H7 (cell line): ENCODE data around the gene LTF. TPM values are rescaled to one million over a fixed set of nuclear protein-coding genes. Genes with fewer than 3 reads are reported as not detected.
"Not testable (repeated sequence)": the region's sequence is repeated elsewhere in the genome, so short reads cannot be mapped to it uniquely, and the experiment has no call there.

Source experiments
- DNase-seq: peaks from one replicate; pipeline ENCODE4 v3.0.0; 2012
- H3K27me3 ChIP-seq: 2 replicates; pipeline ENCODE4 v1.6.0; 2011; ENCODE audit warnings: mild to moderate bottlenecking, low read length; ENCODE audit not compliant: control insufficient read depth, insufficient read depth
- H3K36me3 ChIP-seq: replicated peaks from 2 replicates; pipeline ENCODE4 v1.5.1; 2011; ENCODE audit warnings: low read length; ENCODE audit not compliant: control insufficient read depth, insufficient read depth
- H3K4me3 ChIP-seq: 2 replicates; pipeline ENCODE4 v1.5.1; 2011; ENCODE audit warnings: low read depth, mild to moderate bottlenecking, control low read depth, low read length, moderate library complexity; ENCODE audit not compliant: insufficient read depth
- total RNA-seq: library from RNA; depleted of rRNA; stranded (reverse); fragments of >200 nt; shearing (Covaris generic); gene quantifications from 2 replicates; pipeline ENCODE4 v1.2.3, GENCODE V29; 2014; rRNA removed

The LTF gene
- total RNA-seq, 1 experiment from 2014 or later = not detected

- Histone ChIP-seq H3K4me3 (no peak overlapping the region), H3K36me3 (no peaks in the 10 kb centered on the region), H3K27me3 (no peaks in the 10 kb centered on the region)
- DNase-seq = no peak
Observed at GRCh38 chr3:46397111-46397510, 67.6 kb downstream of the LTF start.

GRCh38 chr3:46395766-46396530, 68.8 kb downstream of the LTF start:
- no peak overlapping the region for H3K4me3 ChIP-seq
- no peaks in the 10 kb centered on the region for H3K27me3 ChIP-seq
- H3K36me3 ChIP-seq = no peaks in the 10 kb centered on the region
- no peak for DNase-seq

- Histone ChIP-seq H3K27me3 (no peaks in the 10 kb centered on the region), H3K36me3 (no peaks in the 10 kb centered on the region), H3K4me3 (no peak overlapping the region)
- peak; percentile 44 for DNase-seq
Observed at GRCh38 chr3:46395210-46395661, 69.5 kb downstream of the LTF start.

- H3K36me3 ChIP-seq = no peaks in the 10 kb centered on the region
- no peak overlapping the region for H3K4me3 ChIP-seq
- H3K27me3 ChIP-seq = no peaks in the 10 kb centered on the region
- DNase-seq = no peak
Observed at GRCh38 chr3:46393554-46394434, 70.9 kb downstream of the LTF start.

GRCh38 chr3:46393011-46393410, 71.7 kb downstream of the LTF start:
- Histone ChIP-seq H3K4me3 (no peak overlapping the region), H3K27me3 (no peaks in the 10 kb centered on the region), H3K36me3 (no peaks in the 10 kb centered on the region)
- DNase-seq = no peak

GRCh38 chr3:46391526-46391925, 73.2 kb downstream of the LTF start:
- not testable (repeated sequence) for H3K36me3 ChIP-seq, H3K27me3 ChIP-seq, DNase-seq, H3K4me3 ChIP-seq

- no peak for DNase-seq
- H3K4me3 ChIP-seq = no peak overlapping the region
- no peaks in the 10 kb centered on the region for H3K36me3 ChIP-seq
- H3K27me3 ChIP-seq = no peaks in the 10 kb centered on the region
Observed at GRCh38 chr3:46389306-46389705, 75.4 kb downstream of the LTF start.

GRCh38 chr3:46388847-46389246, 75.9 kb downstream of the LTF start:
- H3K36me3 ChIP-seq, H3K4me3 ChIP-seq, DNase-seq, H3K27me3 ChIP-seq: not testable (repeated sequence)

GRCh38 chr3:46386205-46386604, 78.5 kb downstream of the LTF start:
- DNase-seq = no peak
- Histone ChIP-seq H3K27me3 (no peaks in the 10 kb centered on the region), H3K4me3 (no peak overlapping the region), H3K36me3 (no peaks in the 10 kb centered on the region)

Other genes with a start within 250 kb of the LTF start
- not detected in 2 replicates for gene CCR3, start 222.4 kb downstream of the LTF start, total RNA-seq
- gene CCR2, start 110.8 kb downstream of the LTF start, total RNA-seq = not detected in 2 replicates
- not detected in 2 replicates for gene CCR5, start 94.0 kb downstream of the LTF start, total RNA-seq
- gene CCRL2, start 57.6 kb downstream of the LTF start, total RNA-seq = not detected in 2 replicates
- gene RTP3, start 33.1 kb upstream of the LTF start, total RNA-seq = 0.07 TPM in 1 of 2 replicates, not detected in the other
- gene LRRC2, start 101.4 kb upstream of the LTF start, total RNA-seq = 3.3 and 3.9 TPM in 2 replicates
- not detected in 2 replicates for gene FAM240A, start 147.6 kb upstream of the LTF start, total RNA-seq
- 4.9 and 10.1 TPM in 2 replicates for gene ALS2CL, start 228.8 kb upstream of the LTF start, total RNA-seq
- gene TMIE, start 236.5 kb upstream of the LTF start, total RNA-seq = 0.22 and 0.59 TPM in 2 replicates